ENCODE measurements around the gene AFMID. TPM values are rescaled to one million over a fixed set of nuclear protein-coding genes. Genes with fewer than 3 reads are reported as not detected.
A peak's percentile ranks its signal among the peaks of the same experiment; 100 is the strongest.

AFMID gene
- total and polyA plus RNA-seq, 2 donors from 2014 or later: 63.9 to 118 TPM

- no peak for TF ChIP-seq CTCF (IDR thresholded peaks at IDR 0.05; ENCODE audit: borderline replicate concordance, extremely low read depth, insufficient read depth)
- no peaks in the 10 kb centered on the region for H3K4me1 ChIP-seq (ENCODE audit: control insufficient read depth in 2 of 3, insufficient read depth in 2 of 3, low read depth in 1 of 3, low read length in 3 of 3)
- DNase-seq (peak in 1 of 5 donors; percentile 68), FAIRE-seq (no peak)
- no peaks in the 10 kb centered on the region for H3K36me3 ChIP-seq (ENCODE audit: control insufficient read depth in 2 of 3, insufficient read depth in 3 of 3, low read length in 3 of 3)
- H3K27me3 ChIP-seq (ENCODE audit: control insufficient read depth, insufficient read depth, low read length): no peaks in the 10 kb centered on the region
- H3K9me3 ChIP-seq (ENCODE audit: control insufficient read depth in 2 of 3, insufficient read depth in 1 of 3, low read length in 3 of 3): no peaks in the 10 kb centered on the region
- H3K9ac ChIP-seq (ENCODE audit: low read length in 3 of 3): no peak overlapping the region
- no peak overlapping the region for H3K27ac ChIP-seq (ENCODE audit: low read depth in 2 of 2, low read length in 2 of 2)
- no peak overlapping the region for H3K4me3 ChIP-seq (ENCODE audit: low read length in 3 of 3)
- intact Hi-C loops (cut with DNase I): loop anchor here (10.0 kb wide), 1 partner anchor 125 kb away; no protein-coding TSS in a partner anchor
These were observed 53.0 kb downstream of the AFMID start for GRCh38 chr17:78240012-78240655.

- Histone ChIP-seq H3K36me3 (ENCODE audit: control insufficient read depth in 2 of 3, insufficient read depth in 3 of 3, low read length in 3 of 3) (no peaks in the 10 kb centered on the region), H3K4me1 (ENCODE audit: control insufficient read depth in 2 of 3, insufficient read depth in 2 of 3, low read depth in 1 of 3, low read length in 3 of 3) (no peaks in the 10 kb centered on the region), H3K27ac (ENCODE audit: low read depth in 2 of 2, low read length in 2 of 2) (no peak overlapping the region), H3K9me3 (ENCODE audit: control insufficient read depth in 2 of 3, insufficient read depth in 1 of 3, low read length in 3 of 3) (no peaks in the 10 kb centered on the region), H3K9ac (ENCODE audit: low read length in 3 of 3) (no peak overlapping the region), H3K27me3 (ENCODE audit: control insufficient read depth, insufficient read depth, low read length) (no peaks in the 10 kb centered on the region), H3K4me3 (ENCODE audit: low read length in 3 of 3) (no peak overlapping the region)
- no peak for TF ChIP-seq CTCF (IDR thresholded peaks at IDR 0.05; ENCODE audit: borderline replicate concordance, extremely low read depth, insufficient read depth)
- DNase-seq (no peak), FAIRE-seq (no peak)
- intact Hi-C loops (cut with DNase I): loop anchor here (10.0 kb wide), 1 partner anchor 126 kb away; no protein-coding TSS in a partner anchor
These were observed 53.7 kb downstream of the AFMID start for GRCh38 chr17:78240839-78241238.

- Histone ChIP-seq H3K4me3 (ENCODE audit: low read length in 3 of 3) (no peak overlapping the region), H3K36me3 (ENCODE audit: control insufficient read depth in 2 of 3, insufficient read depth in 3 of 3, low read length in 3 of 3) (no peaks in the 10 kb centered on the region), H3K4me1 (ENCODE audit: control insufficient read depth in 2 of 3, insufficient read depth in 2 of 3, low read depth in 1 of 3, low read length in 3 of 3) (no peaks in the 10 kb centered on the region), H3K27ac (ENCODE audit: low read depth in 2 of 2, low read length in 2 of 2) (no peak overlapping the region), H3K9ac (ENCODE audit: low read length in 3 of 3) (no peak overlapping the region), H3K9me3 (ENCODE audit: control insufficient read depth in 2 of 3, insufficient read depth in 1 of 3, low read length in 3 of 3) (no peaks in the 10 kb centered on the region), H3K27me3 (ENCODE audit: control insufficient read depth, insufficient read depth, low read length) (no peaks in the 10 kb centered on the region)
- DNase-seq: peak in 1 of 5 donors; percentile 58
- TF ChIP-seq CTCF (IDR thresholded peaks at IDR 0.05; ENCODE audit: borderline replicate concordance, extremely low read depth, insufficient read depth): no peak
- FAIRE-seq: no peak
- intact Hi-C loops (cut with DNase I): loop anchor here (10.0 kb wide), 1 partner anchor 127 kb away; no protein-coding TSS in a partner anchor
These were observed 54.3 kb downstream of the AFMID start for GRCh38 chr17:78241277-78242023.
